Left lung (tissue), 10 donors: Measurements from ENCODE around the gene SLC35G4. TPM values are rescaled to one million over a fixed set of nuclear protein-coding genes. Genes with fewer than 3 reads are reported as not detected.
"Not testable (repeated sequence)": the region's sequence is repeated elsewhere in the genome, so short reads cannot be mapped to it uniquely, and the experiment has no call there.

Experiments
- ATAC-seq: fragments of 200-7000 bp; cut with Tn5 transposase; one replicate; pipeline ENCODE4 v1.9.1; 2020; ENCODE audit warnings: moderate library complexity
- DNase-seq, 4 donors: peaks; one replicate each; pipeline ENCODE4 v3.0.0-alpha.2; 2013 to 2020
- H3K27ac ChIP-seq, 2 donors: fragments of 200-600 bp; sonication (generic) in 1 of 2; one replicate each; pipeline versions ENCODE4 v1.5.0 to v1.8.0; 2020 to 2021
- H3K27me3 ChIP-seq, 2 donors: fragments of 200-600 bp; sonication (generic) in 1 of 2; one replicate each; pipeline versions ENCODE4 v1.5.0 to v1.8.0; 2020 to 2021
- H3K36me3 ChIP-seq, 2 donors: fragments of 200-600 bp; sonication (generic) in 1 of 2; one replicate each; pipeline versions ENCODE4 v1.5.0 to v1.8.0; 2020 to 2021
- H3K4me1 ChIP-seq, 2 donors: fragments of 200-600 bp; one replicate each; pipeline ENCODE4 v1.8.0; 2021
- H3K4me3 ChIP-seq, 2 donors: fragments of 200-600 bp; sonication (generic) in 1 of 2; one replicate each; pipeline versions ENCODE4 v1.5.0 to v1.8.0; 2020 to 2021; ENCODE audit warnings: mild to moderate bottlenecking in 1 of 2
- H3K9me3 ChIP-seq, 2 donors: fragments of 200-600 bp; sonication (generic) in 1 of 2; one replicate each; pipeline versions ENCODE4 v1.5.0 to v1.8.0; 2020 to 2021
- intact Hi-C, 2 donors: fragments of 100-400 bp; cut with DNase I; formaldehyde crosslinking; loops; one replicate each; pipeline versions ENCODE4 v1.11.2 to v1.14.2; 2022
- polyA plus RNA-seq, 6 donors: library from polyadenylated mRNA; unstranded; fragments of 120-200 nt; gene quantifications; one replicate each; pipeline ENCODE4 v1.2.1, GENCODE V29; 2013; ENCODE audit not compliant: insufficient read length in 6 of 6
- total RNA-seq, 2 donors: library from RNA; stranded (reverse); fragmentation: NEBNext Ultra II Directional; extraction: Animal tissue kit (Norgen Biotek cat#: 25700); gene quantifications; one replicate each; pipeline ENCODE4 v1.2.1, GENCODE V29; 2021
- TF ChIP-seq, protein P1 (sequence below), 2 donors: fragments of 200-600 bp; sonication (generic) in 1 of 2; IDR thresholded peaks; one replicate each; pipeline versions ENCODE4 v1.5.0 to v1.8.0; 2021; ENCODE audit warnings: antibody characterized with exemption in 2 of 2
- donor health status: DM: no; HTN: yes; CAD: no.
- donor health status: DM: no; HTN: no; CAD: no.

The SLC35G4 gene
- total and polyA plus RNA-seq, 8 donors = not detected

DNA sequence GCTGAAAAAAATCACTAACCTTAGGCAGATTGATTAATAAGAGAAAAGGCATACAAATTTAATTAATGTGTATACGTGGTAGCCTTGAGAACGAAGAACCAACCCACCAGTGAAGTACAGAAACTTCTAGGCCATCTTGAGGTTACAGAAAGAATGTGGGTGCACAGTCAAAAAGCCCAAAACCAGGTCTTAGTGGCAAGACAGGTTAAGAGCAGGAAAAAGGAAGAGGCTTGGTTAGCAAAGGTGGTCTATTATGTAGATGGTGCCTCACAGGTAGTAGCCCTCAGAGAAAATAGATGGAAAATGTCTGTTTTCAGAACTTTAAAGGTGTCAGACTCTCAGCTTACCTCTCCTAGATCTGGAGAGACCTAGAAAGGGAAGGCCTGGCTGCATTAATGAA lies 22.0 kb upstream of the SLC35G4 start:
- no peak overlapping the region for H3K27ac ChIP-seq
- H3K36me3 ChIP-seq = no peaks in the 10 kb centered on the region
- intact Hi-C loops = no loop called here
- H3K9me3 ChIP-seq = peaks cover 0 to 3% of the 10 kb centered on the region in 2 donors
- no peaks in the 10 kb centered on the region for H3K4me1 ChIP-seq
- ATAC-seq = no peak
- DNase-seq = no peak
- TF ChIP-seq, protein P1, sequence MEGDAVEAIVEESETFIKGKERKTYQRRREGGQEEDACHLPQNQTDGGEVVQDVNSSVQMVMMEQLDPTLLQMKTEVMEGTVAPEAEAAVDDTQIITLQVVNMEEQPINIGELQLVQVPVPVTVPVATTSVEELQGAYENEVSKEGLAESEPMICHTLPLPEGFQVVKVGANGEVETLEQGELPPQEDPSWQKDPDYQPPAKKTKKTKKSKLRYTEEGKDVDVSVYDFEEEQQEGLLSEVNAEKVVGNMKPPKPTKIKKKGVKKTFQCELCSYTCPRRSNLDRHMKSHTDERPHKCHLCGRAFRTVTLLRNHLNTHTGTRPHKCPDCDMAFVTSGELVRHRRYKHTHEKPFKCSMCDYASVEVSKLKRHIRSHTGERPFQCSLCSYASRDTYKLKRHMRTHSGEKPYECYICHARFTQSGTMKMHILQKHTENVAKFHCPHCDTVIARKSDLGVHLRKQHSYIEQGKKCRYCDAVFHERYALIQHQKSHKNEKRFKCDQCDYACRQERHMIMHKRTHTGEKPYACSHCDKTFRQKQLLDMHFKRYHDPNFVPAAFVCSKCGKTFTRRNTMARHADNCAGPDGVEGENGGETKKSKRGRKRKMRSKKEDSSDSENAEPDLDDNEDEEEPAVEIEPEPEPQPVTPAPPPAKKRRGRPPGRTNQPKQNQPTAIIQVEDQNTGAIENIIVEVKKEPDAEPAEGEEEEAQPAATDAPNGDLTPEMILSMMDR (IDR thresholded peaks at IDR 0.05) = no peak
- H3K27me3 ChIP-seq = no peaks in the 10 kb centered on the region
- no peak overlapping the region for H3K4me3 ChIP-seq

DNA sequence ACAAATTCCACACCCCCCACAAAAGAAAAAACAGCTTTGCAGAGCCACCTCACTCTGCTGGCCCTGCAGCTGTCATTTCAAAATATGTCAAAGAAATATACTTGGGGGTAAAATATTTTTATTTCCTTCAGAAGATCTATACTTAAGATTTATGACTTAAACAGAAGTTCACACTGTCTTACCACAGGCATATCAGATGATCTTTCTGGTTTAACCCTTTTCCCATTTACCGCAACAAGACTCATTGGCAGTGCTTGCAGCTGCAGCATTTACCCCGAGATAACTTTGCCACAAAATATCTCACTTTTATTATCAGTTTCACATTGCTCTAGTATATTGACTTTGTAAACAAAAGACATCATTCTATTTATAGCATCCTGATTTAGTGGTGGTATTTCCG lies 21.6 kb upstream of the SLC35G4 start:
- Histone ChIP-seq H3K4me3 (no peak overlapping the region), H3K4me1 (no peaks in the 10 kb centered on the region), H3K27ac (no peak overlapping the region), H3K9me3 (peaks cover 0 to 5% of the 10 kb centered on the region in 2 donors), H3K36me3 (no peaks in the 10 kb centered on the region), H3K27me3 (no peaks in the 10 kb centered on the region)
- TF ChIP-seq, protein P1 (IDR thresholded peaks at IDR 0.05) = no peak
- DNase-seq = no peak
- ATAC-seq = no peak
- intact Hi-C loops = no loop called here

DNA sequence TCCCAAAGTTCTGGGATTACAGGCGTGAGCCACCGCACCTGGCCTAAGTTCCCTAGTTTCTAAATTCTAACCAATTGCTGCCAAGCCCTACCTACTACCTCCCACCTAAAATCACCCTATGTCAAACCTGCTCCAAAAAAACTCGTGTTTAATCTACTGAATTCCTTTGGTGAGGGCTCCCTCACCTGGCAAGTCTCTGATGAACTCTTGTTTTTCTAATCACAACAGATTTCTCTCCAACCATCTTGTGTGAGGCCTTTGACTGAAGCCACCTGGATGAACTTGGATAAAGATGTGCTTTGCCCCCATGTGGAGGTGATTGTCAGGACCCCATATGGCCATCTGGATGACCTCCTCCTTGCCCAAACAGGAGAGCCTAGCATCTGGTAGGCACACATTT lies 17.4 kb upstream of the SLC35G4 start:
- H3K4me1 ChIP-seq = no peaks in the 10 kb centered on the region
- H3K9me3 ChIP-seq = peaks cover 0 to 7% of the 10 kb centered on the region in 2 donors
- no peak for DNase-seq
- no peak for ATAC-seq
- H3K27ac ChIP-seq = no peak overlapping the region
- H3K4me3 ChIP-seq = no peak overlapping the region
- TF ChIP-seq, protein P1 (IDR thresholded peaks at IDR 0.05) = no peak
- no peaks in the 10 kb centered on the region for H3K27me3 ChIP-seq
- intact Hi-C loops = no loop called here
- H3K36me3 ChIP-seq = no peaks in the 10 kb centered on the region

DNA sequence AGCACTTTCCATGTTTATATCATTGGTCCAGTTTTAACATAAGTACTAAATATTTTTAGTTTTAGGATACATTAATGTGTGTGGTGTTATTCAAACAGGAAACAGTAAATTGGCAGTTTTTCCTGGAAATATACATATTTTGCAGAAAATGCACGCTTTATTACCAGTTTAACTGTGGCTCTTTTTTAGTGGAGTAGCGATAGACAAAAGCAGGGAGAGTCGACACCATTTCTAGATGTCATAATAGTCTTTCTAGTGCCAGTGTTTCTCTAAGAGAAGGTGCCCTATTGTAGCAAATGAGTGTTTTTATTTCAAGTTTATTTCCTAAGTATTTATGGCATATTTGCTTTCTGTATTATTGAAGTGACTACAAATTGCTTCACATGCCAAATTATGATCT lies 9.1 kb upstream of the SLC35G4 start:
- no peaks in the 10 kb centered on the region for H3K9me3 ChIP-seq
- DNase-seq (peak in 2 of 4 donors; percentile 36 to 50), ATAC-seq (no peak)
- H3K4me3 ChIP-seq = no peak overlapping the region
- intact Hi-C loops = no loop called here
- TF ChIP-seq, protein P1 (IDR thresholded peaks at IDR 0.05) = no peak
- no peaks in the 10 kb centered on the region for H3K4me1 ChIP-seq
- peaks cover 0 to 3% of the 10 kb centered on the region in 2 donors for H3K27me3 ChIP-seq
- no peak overlapping the region for H3K27ac ChIP-seq
- no peaks in the 10 kb centered on the region for H3K36me3 ChIP-seq

DNA sequence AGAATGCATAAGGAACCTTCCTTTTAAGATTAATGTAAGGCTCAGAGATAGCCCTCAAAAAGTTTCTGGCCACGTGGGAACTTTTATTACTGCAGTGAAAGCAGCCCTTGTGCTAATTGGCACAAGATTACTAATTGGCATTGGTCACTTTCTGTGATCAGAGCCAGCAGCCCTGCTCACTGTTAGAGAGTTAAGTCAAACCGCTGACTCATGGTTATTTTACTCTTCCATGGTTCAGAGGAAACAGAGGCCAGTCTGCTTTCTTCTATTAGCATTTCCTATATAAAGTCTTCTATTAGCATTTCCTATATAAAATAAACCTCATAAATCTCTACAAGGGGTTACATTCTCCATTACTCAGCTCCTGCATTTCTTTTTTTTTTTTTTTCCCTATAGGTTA lies 1.5 kb upstream of the SLC35G4 start:
- Histone ChIP-seq H3K27me3 (peaks cover 0 to 3% of the 10 kb centered on the region in 2 donors), H3K27ac (no peak overlapping the region), H3K36me3 (no peaks in the 10 kb centered on the region), H3K4me3 (no peak overlapping the region), H3K4me1 (no peaks in the 10 kb centered on the region), H3K9me3 (peaks cover 0 to under 1% of the 10 kb centered on the region in 2 donors)
- no peak for DNase-seq
- TF ChIP-seq, protein P1 (IDR thresholded peaks at IDR 0.05) = no peak
- ATAC-seq = no peak
- intact Hi-C loops = no loop called here

DNA sequence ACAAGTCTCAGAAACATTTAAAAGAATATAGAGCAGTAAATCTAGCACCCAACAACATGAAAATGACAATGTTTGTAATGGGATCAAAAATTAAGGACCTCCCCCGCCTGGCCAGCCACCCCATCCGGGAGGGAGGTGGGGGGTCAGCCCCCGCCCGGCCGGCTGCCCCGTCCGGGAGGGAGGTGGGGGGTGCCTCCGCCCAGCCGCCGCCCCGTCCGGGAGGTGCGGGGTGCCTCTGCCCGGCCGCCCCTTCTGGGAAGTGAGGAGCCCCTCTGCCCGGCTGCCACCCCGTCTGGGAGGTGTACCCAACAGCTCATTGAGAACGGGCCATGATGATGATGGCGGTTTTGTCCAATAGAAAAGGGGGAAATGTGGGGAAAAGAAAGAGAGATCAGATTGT lies 778 bp upstream of the SLC35G4 start:
- H3K9me3 ChIP-seq, H3K36me3 ChIP-seq, DNase-seq, H3K4me1 ChIP-seq, H3K4me3 ChIP-seq, H3K27me3 ChIP-seq, ATAC-seq, H3K27ac ChIP-seq, intact Hi-C loops: not testable (repeated sequence)

DNA sequence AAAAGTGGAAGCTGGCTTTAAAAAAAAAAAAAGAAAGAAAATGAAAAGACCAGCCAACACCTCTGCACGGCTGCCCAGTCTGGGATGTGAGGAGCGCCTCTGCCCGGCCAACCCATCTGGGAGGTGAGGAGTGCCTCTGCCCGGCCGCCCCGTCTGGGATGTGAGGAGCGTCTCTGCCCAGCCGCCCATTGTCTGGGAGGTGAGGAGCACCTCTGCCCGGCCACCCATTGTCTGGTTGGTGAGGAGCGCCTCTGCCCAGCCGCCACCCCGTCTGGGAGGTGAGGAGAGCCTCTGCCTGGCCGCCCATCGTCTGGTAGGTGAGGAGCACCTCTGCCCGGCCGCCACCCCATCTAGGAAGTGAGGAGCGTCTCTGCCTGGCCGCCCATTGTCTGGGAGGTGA lies 3.7 kb downstream of the SLC35G4 start:
- H3K27me3 ChIP-seq, H3K4me3 ChIP-seq, H3K27ac ChIP-seq, H3K36me3 ChIP-seq, ATAC-seq, intact Hi-C loops, H3K4me1 ChIP-seq, H3K9me3 ChIP-seq: not testable (repeated sequence)
- DNase-seq = peak in 1 of 4 donors; percentile 63

DNA sequence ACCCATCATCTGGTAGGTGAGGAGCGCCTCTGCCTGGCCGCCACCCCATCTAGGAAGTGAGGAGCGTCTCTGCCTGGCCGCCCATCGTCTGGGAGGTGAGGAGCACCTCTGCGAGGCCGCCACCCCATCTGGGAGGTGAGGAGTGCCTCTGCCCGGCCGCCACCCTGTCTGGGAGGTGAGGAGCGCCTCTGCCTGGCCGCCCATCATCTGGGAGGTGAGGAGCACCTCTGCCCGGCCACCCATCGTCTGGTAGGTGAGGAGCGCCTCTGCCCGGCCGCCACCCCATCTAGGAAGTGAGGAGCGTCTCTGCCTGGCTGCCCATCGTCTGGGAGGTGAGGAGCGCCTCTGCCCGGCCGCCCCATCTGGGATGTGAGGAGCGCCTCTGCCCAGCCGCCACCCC lies 4.2 kb downstream of the SLC35G4 start:
- intact Hi-C loops, H3K36me3 ChIP-seq, H3K27ac ChIP-seq, H3K9me3 ChIP-seq, DNase-seq, H3K27me3 ChIP-seq, H3K4me1 ChIP-seq, ATAC-seq, H3K4me3 ChIP-seq: not testable (repeated sequence)

DNA sequence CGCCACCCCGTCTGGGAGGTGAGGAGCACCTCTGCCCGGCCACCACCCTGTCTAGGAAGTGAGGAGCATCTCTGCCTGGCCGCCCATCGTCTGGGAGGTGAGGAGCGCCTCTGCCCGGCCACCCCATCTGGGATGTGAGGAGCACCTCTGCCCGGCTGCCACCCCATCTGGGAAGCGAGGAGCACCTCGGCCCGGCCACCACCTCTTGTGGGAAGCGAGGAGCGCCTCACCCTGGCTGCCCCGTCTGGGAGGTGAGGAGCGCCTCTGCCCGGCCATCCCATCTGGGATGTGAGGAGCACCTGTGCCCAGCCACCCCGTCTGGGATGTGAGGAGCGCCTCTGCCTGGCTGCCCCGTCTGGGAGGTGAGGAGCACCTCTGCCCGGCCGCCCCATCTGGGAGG lies 4.6 kb downstream of the SLC35G4 start:
- DNase-seq = peak in 1 of 4 donors; percentile 67
- H3K36me3 ChIP-seq, H3K4me3 ChIP-seq, intact Hi-C loops, H3K27ac ChIP-seq, H3K9me3 ChIP-seq, H3K4me1 ChIP-seq, H3K27me3 ChIP-seq, ATAC-seq: not testable (repeated sequence)
